Activated CD4-positive, alpha-beta T cell treated with anti-CD3 and anti-CD28 coated beads, Interleukin-2, amount 10 ng/mL, durations not matched to agents 24 days and 14 days (primary cell): ENCODE data around the gene SYT5. TPM values are rescaled to one million over a fixed set of nuclear protein-coding genes. Genes with fewer than 3 reads are reported as not detected.
A peak's percentile ranks its signal among the peaks of the same experiment; 100 is the strongest.

Source experiments
- DNase-seq: peaks from one replicate; pipeline ENCODE4 v3.0.0; 2022
- H3K27ac Mint-ChIP-seq: one replicate; pipeline ENCODE4 v1.8.0; 2022; ENCODE audit warnings: mild to moderate bottlenecking, mixed read lengths
- H3K27me3 Mint-ChIP-seq: one replicate; pipeline ENCODE4 v1.8.0; 2022; ENCODE audit warnings: mixed read lengths
- H3K36me3 Mint-ChIP-seq: one replicate; pipeline ENCODE4 v1.8.0; 2022; ENCODE audit warnings: low read depth, mild to moderate bottlenecking, mixed read lengths
- H3K4me1 Mint-ChIP-seq: one replicate; pipeline ENCODE4 v1.8.0; 2021; ENCODE audit warnings: mixed read lengths
- H3K4me3 Mint-ChIP-seq: one replicate; pipeline ENCODE4 v1.8.0; 2022; ENCODE audit warnings: mild to moderate bottlenecking, moderate library complexity, mixed read lengths
- H3K9me3 Mint-ChIP-seq: one replicate; pipeline ENCODE4 v1.8.0; 2021; ENCODE audit warnings: mixed read lengths
- intact Hi-C: fragments of 100-400 bp; cut with micrococcal nuclease; formaldehyde crosslinking; loops from one replicate; pipeline ENCODE4 v1.15.1; 2023
- total RNA-seq: library from RNA; stranded (reverse); gene quantifications from 2 replicates; pipeline ENCODE4 v1.2.3, GENCODE V29; 2022

SYT5 gene
- total RNA-seq, 1 donor from 2014 or later, result not detected

DNA sequence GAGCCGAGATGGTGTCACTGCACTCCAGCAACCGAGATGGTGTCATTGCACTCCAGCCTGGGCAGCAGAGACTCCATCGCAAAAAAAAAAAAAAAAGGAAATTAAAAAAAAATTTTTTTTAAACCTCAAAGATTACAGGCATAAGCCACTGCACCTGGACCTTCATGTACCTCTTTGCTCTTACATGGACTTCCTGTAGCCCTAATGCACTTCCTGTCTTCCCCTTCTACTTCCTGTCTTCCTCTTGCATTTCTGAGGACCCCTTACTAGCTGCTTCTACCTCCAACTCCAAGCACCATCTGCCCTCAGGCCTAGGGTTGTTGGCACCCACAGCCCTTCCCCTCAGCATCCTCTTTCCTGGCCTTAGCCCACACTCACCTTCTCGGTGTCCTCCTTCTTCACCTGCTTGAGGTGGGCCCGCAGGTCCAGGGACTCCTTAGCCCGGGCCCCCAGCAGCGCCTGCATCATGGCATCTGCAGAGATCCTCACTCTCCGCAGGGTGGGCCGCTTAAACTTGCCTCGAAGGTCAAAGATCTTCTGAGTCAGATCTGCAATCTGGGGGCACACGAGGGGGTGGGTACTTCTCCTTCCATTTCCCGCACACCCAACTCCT lies 26.3 kb downstream of the SYT5 start:
- Mint-ChIP-seq H3K27ac (peak overlapping the region; percentile 57), H3K27me3 (peaks cover 28% of the 10 kb centered on the region), H3K4me1 (peaks cover 16% of the 10 kb centered on the region), H3K9me3 (peaks cover 11% of the 10 kb centered on the region), H3K36me3 (peaks cover 4% of the 10 kb centered on the region), H3K4me3 (no peak overlapping the region)
- intact Hi-C loops, result no loop called here
- no peak for DNase-seq

DNA sequence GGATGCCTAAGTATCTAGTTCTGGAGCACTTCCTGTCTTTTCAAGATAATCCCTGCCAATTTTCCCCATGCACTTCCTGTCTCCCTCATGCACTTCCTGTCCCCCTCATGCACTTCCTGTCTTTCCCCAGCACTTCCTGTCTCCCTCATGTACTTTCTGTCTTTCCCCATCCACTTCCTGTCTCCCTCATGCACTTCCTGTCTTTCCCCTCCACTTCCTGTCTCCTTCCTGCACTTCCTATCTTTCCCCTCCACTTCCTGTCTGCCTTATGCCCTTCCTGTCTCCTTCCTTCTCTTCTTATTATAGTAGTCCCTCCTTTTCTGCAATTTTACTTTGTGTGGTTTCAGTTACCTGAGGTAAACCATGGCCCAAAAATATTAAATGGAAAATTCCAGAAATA lies 28.1 kb downstream of the SYT5 start:
- Mint-ChIP-seq H3K27me3 (peaks cover 28% of the 10 kb centered on the region), H3K9me3 (peaks cover 11% of the 10 kb centered on the region), H3K27ac (peak overlapping the region; percentile 73), H3K4me1 (peaks cover 16% of the 10 kb centered on the region), H3K36me3 (peaks cover 4% of the 10 kb centered on the region), H3K4me3 (no peak overlapping the region)
- no peak for DNase-seq
- intact Hi-C loops, result no loop called here

DNA sequence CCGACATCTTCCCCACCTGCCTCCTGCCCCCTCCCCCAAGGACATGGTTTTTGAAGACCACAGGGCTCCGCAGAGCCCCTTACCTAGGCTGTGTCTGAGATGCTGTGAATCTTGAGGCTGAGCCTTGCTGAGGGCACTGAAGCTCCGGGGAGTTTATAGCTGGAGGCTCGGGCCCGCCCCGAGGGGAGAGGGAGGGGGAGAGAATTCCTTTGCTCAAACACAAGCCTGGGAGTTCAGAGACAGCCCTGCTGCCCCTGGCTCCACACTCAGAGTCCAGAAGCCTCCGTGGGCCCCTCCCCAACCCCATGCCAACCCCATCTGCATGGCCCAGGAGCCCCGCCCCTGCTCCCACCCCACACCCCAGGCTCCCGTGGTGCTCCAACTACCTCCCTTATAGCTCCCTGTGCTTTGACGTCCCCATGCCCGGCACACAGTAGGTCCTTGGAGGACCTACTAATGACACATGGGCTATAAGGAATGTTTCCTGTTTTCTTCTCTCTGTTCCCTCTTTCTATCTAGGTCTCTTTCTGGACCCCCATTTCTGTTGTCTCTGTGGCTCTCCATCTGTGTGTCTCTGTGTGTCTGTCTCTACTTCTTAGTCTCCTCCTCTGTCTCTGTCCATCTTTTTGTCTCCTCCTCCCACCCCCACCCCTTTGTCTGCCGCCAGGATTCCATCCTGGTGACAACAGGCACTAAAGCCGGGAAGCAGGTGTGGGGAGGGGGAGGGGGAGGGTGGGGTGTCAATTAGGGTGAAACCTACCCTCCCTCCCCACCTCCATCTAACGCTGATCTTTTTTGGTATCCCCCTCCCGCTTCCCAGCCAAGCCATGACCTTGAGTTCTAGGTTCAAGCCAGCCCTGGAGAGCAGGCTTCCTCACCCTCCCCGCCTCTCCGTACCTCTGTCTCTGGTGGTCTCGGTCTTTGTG lies 30.7 kb downstream of the SYT5 start, which contains the start of gene TNNT1:
Gene TNNT1 (minus strand): TSS at position 129 of the 926 bp plus-strand sequence. CDS start 2,049 bp downstream, outside the sequence.
- peaks cover 11% of the 10 kb centered on the region for H3K9me3 Mint-ChIP-seq
- peaks cover 32% of the 10 kb centered on the region for H3K27me3 Mint-ChIP-seq
- H3K4me3 Mint-ChIP-seq, result no peak within 1 kb of the TSS
- intact Hi-C loops, result no loop called here
- no peak within 1 kb of the TSS for H3K27ac Mint-ChIP-seq
- peaks cover 4% of the 10 kb centered on the region for H3K36me3 Mint-ChIP-seq
- no peak for DNase-seq
- peaks cover 20% of the 10 kb centered on the region for H3K4me1 Mint-ChIP-seq

DNA sequence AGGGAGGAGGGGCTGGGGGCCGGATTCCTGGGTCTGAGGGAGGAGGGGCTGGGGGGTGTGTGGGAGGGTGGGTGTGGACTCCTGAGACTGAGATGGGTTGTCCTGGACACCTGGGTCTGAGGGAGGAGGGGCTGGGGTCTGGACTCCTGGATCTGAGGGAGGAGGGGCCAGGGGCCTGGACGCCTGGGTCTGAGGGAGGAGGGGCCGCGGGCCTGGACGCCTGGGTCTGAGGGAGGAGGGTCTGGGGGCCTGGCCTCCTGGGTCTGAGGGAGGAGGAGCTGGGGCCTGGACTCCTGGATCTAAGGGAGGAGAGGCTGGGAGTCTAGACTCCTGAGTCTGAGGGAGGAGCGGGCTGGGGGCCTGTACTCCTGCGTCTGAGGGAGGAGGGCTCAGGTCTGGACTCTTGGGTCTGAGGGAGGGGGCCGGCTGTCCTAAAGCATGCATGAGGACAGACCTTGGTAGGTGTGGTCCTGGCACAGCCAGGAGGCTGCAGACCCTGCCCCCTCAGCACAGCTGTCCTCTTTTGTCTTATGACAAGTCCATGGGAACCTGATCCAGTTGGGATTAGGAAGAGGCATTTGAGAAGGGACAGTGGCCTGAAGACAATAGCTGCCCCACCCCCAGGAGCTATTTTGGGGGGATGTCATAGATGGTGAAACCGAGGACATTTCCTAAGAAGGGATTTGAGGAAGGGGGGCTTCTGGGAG lies 32.4 kb downstream of the SYT5 start:
- H3K27ac Mint-ChIP-seq, result no peak overlapping the region
- peaks cover 4% of the 10 kb centered on the region for H3K36me3 Mint-ChIP-seq
- H3K4me1 Mint-ChIP-seq, result peaks cover 15% of the 10 kb centered on the region
- no peak overlapping the region for H3K4me3 Mint-ChIP-seq
- intact Hi-C loops, result no loop called here
- DNase-seq, result no peak
- peaks cover 41% of the 10 kb centered on the region for H3K27me3 Mint-ChIP-seq
- peaks cover 6% of the 10 kb centered on the region for H3K9me3 Mint-ChIP-seq

DNA sequence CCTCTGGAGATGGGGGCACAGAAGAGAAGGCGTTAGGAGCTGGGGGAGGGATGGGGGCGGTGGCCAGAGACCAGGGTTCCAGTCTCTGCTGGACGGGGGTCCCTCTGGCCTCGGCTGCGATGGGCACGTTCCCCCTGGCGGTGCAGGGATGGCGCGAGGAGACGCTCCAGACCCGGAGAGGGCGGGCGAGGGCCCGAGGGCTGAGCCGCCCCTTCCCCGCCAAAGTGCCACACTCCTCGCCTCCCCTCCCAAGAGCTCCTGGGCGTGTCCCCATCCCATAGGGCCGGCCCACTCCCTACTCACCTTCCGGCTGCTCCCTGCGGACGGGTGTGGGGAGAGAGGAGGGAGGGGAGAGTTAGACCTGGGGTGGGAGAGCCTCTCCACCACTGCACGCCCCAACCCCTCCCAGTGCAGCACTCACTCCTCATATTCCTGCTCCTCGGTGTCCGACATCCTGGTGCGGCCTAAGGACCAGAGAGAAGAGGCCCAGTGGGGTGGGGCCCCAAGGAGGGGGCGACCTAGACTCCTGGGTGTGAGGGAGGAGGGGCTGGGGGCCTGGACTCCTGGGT lies 33.3 kb downstream of the SYT5 start:
- H3K9me3 Mint-ChIP-seq, result peaks cover under 1% of the 10 kb centered on the region
- DNase-seq, result no peak
- peaks cover under 1% of the 10 kb centered on the region for H3K36me3 Mint-ChIP-seq
- peaks cover 41% of the 10 kb centered on the region for H3K27me3 Mint-ChIP-seq
- H3K4me3 Mint-ChIP-seq, result no peak overlapping the region
- no peak overlapping the region for H3K27ac Mint-ChIP-seq
- peaks cover 10% of the 10 kb centered on the region for H3K4me1 Mint-ChIP-seq
- intact Hi-C loops, result no loop called here

DNA sequence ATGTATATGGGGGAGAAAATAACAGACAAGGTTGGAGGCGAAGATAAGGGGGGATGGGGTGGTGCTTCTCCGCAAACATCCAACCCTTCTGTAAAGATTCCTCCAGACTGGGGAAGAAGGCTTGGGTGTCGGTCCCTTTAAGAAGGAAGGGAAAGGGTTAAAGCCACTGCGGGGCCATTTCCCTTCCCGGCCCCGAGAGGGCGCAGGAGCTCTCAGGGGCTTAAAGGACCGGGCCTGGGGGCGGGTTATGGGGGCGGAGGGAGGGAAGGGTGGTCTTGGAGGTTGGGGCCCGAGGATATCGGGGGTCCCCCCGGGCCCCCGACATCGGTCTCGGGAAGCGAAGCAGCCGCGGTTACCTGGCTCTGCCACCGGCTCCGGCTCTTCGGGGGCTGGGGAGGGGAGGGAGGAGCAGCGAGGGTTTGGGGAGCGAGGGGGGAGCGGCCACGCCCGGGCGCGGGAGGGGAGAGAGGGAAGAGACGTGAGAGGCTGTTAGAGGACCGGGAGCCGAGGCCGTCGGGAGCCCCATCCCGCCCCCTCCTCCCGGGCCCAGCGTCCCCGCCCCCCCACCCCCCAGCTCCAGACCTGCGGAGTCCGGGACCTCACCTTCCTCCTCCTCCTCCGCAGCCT lies 33.9 kb downstream of the SYT5 start:
- Mint-ChIP-seq H3K27me3 (peaks cover 42% of the 10 kb centered on the region), H3K4me3 (peak overlapping the region; percentile 30), H3K36me3 (no peaks in the 10 kb centered on the region), H3K4me1 (peaks cover 10% of the 10 kb centered on the region), H3K27ac (no peak overlapping the region), H3K9me3 (no peaks in the 10 kb centered on the region)
- intact Hi-C loops, result no loop called here
- DNase-seq, result peak; percentile 79

DNA sequence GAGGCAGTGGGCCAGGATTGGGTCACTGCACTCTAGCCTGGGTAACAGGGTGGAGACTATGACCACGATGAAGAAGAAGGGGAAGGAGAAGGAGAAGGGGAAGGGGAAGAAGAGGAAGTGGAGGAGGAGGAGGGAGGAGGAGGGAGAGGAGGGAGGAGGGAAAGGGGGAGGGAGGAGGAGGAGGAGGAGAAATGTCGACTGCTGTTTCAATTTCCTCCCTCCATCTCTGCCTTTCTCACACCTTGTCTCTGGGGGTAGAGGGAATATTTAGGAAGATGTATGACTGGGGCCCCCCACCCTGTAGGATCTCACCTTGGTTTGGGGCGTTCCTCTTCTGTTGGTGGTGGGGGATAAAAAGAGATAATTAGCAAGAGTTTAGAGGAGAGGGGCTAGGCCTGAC lies 34.9 kb downstream of the SYT5 start:
- intact Hi-C loops, result no loop called here
- H3K36me3 Mint-ChIP-seq, result no peaks in the 10 kb centered on the region
- DNase-seq, result no peak
- no peaks in the 10 kb centered on the region for H3K9me3 Mint-ChIP-seq
- no peak overlapping the region for H3K27ac Mint-ChIP-seq
- peaks cover 43% of the 10 kb centered on the region for H3K27me3 Mint-ChIP-seq
- peaks cover 12% of the 10 kb centered on the region for H3K4me1 Mint-ChIP-seq
- H3K4me3 Mint-ChIP-seq, result no peak overlapping the region

DNA sequence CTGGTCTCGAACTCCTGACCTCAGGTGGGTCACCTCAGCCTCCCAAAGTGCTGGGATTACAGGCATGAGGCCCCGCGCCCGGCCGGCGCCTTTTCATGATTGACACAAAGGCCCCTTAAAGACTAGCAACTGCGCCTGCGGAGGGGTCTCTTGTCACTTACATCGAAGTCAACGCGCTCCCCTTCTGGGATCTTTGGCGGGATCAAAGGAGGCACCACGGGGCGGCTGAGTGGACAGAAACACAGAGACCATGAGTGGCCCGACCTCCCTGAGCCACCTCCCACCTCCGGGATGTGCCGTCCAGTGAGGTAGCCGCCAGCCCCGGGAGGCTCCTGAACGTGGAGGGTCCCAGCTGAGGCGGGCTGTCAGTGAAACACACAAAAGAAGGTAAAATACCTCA lies 38.4 kb downstream of the SYT5 start:
- no peak for DNase-seq
- peaks cover 25% of the 10 kb centered on the region for H3K27me3 Mint-ChIP-seq
- intact Hi-C loops, result loop anchor here (1.0 to 2.0 kb wide), 3 partner anchors 19 to 363 kb away; no protein-coding TSS in a partner anchor
- peaks cover 10% of the 10 kb centered on the region for H3K4me1 Mint-ChIP-seq
- no peak overlapping the region for H3K27ac Mint-ChIP-seq
- no peaks in the 10 kb centered on the region for H3K9me3 Mint-ChIP-seq
- no peaks in the 10 kb centered on the region for H3K36me3 Mint-ChIP-seq
- H3K4me3 Mint-ChIP-seq, result no peak overlapping the region

DNA sequence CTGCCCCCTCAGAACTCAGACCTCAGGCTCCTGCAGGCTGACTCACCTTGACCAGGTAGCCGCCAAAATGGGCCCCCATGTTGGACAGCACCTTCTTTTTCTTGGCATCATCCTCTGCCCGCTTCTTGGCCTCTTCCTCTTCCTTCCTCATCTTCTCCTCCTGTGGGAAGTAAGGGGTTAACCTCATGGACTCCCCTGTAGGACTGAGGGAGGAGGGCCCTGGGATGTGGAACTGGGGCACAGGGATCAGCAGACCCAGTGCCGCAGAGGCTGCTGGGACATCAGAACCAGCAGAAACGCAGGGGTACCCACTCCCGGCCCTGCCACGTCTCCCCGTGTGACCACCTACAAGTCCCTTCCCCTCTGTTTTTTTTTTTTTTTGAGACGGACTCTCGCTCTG lies 42.2 kb downstream of the SYT5 start:
- no peak overlapping the region for H3K27ac Mint-ChIP-seq
- DNase-seq, result no peak
- no peaks in the 10 kb centered on the region for H3K9me3 Mint-ChIP-seq
- H3K4me3 Mint-ChIP-seq, result no peak overlapping the region
- H3K36me3 Mint-ChIP-seq, result no peaks in the 10 kb centered on the region
- H3K4me1 Mint-ChIP-seq, result peaks cover 3% of the 10 kb centered on the region
- H3K27me3 Mint-ChIP-seq, result peaks cover 9% of the 10 kb centered on the region
- intact Hi-C loops, result loop anchor here (10.0 kb wide), 1 partner anchor 253 kb away; no protein-coding TSS in a partner anchor

DNA sequence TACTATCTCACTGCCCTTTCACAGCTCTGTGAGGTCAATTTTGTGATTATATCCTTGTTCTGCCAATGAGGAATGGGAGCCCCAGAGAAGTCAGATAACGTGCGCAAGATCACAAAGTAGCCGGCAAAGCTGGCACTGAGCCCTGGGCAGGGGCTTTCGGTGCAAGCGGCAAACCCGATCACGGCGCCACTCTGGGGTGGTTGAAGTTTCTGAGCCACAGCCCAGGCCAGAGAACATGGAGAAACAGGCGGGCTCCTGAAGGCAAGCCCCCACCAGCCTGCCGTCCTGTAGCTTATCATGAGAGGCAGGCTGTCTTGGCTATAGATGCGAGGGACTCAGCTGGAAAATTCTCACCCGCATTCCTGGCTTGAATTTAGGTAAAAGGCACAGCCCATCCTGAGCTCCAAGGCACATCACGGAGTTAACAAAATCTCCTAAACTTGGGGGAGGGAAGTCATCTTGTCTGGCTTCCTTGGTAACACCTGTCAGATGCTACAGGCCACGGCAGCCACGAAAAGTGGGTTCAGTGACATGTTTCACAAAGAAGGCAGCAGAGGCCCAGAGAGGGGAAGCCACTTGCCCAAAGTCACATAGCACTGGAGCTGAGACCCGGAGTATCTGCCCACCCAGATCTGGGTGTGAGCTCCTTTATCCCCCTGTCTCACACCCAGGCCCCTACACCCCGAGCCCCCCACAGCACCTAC lies 43.5 kb downstream of the SYT5 start:
- no peak for DNase-seq
- intact Hi-C loops, result loop anchor here (10.0 kb wide), 1 partner anchor 252 kb away; no protein-coding TSS in a partner anchor
- peaks cover 3% of the 10 kb centered on the region for H3K4me1 Mint-ChIP-seq
- no peaks in the 10 kb centered on the region for H3K36me3 Mint-ChIP-seq
- no peak overlapping the region for H3K27ac Mint-ChIP-seq
- peaks cover 15% of the 10 kb centered on the region for H3K27me3 Mint-ChIP-seq
- no peaks in the 10 kb centered on the region for H3K9me3 Mint-ChIP-seq
- no peak overlapping the region for H3K4me3 Mint-ChIP-seq

DNA sequence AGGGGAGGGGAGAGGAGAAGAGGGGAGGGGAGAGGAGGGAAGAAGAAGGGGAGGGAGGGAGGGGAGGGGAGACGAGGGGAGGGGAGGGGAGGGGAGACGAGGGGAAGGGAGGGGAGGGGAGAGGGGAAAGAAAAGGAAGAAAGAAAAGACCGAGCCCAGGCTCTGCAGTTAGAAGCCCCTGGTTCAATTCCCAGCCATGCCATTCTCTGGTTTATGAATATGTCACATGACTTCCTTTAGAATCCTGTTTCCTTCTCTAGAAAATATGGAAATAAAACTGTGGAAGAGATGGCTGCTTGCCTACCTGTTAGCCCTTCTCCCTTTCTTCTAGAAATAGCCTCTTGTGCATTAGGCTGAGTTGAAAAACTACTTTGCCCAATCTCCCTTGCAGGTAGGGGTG lies 45.4 kb downstream of the SYT5 start:
- Mint-ChIP-seq H3K4me1 (no peaks in the 10 kb centered on the region), H3K27ac (no peak overlapping the region), H3K36me3 (no peaks in the 10 kb centered on the region), H3K27me3 (peaks cover 15% of the 10 kb centered on the region), H3K9me3 (no peaks in the 10 kb centered on the region), H3K4me3 (no peak overlapping the region)
- no peak for DNase-seq
- intact Hi-C loops, result loop anchor here (10.0 kb wide), 1 partner anchor 250 kb away; no protein-coding TSS in a partner anchor

DNA sequence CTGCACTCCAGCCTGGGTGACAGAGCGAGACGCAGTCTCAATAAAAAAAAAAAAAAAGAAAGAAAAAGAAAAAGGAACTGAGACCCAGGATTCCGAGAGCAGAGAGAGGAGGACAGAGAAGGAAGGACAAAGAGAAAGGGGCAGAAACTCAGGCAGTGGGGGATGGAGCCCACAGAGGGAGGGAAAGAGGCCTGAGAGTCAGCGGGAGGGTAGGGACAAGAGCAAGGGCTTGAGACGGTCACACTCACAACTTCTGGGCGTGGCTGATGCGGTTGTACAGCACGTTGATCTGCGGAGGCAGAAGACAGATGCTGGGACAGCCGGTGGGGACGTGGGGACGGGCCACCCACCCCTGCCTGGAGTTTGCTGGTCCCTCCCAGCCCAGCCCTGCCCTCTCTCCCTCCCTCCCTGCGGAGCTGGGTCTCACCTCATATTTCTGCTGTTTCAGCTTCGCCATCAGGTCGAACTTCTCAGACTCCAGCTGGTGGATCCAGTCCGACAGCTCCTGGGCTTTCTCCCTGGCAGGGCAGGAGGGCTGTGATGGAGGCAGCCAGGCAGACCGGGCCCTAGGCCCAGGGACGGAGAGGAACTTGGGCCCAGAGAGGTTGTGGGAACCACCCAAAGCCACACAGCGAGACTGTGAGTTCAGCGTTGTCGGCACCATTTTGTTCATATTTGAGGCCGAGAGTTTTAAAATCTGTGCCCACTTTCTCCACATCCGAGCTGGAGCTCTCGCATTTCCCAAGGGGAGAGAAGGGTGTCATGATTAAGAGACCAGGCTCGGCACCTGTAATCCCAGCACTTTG lies 46.2 kb downstream of the SYT5 start:
- Mint-ChIP-seq H3K4me1 (no peaks in the 10 kb centered on the region), H3K27ac (no peak overlapping the region), H3K36me3 (no peaks in the 10 kb centered on the region), H3K27me3 (peaks cover 14% of the 10 kb centered on the region), H3K9me3 (no peaks in the 10 kb centered on the region), H3K4me3 (no peak overlapping the region)
- DNase-seq, result no peak
- intact Hi-C loops, result loop anchor here (10.0 kb wide), 1 partner anchor 249 kb away; no protein-coding TSS in a partner anchor
